ENCODE measurements around the gene FOXO1. TPM values are rescaled to one million over a fixed set of nuclear protein-coding genes. Genes with fewer than 3 reads are reported as not detected.

FOXO1 gene
- total RNA-seq, 1 experiment from 2014 or later = 12.2 TPM

DNA sequence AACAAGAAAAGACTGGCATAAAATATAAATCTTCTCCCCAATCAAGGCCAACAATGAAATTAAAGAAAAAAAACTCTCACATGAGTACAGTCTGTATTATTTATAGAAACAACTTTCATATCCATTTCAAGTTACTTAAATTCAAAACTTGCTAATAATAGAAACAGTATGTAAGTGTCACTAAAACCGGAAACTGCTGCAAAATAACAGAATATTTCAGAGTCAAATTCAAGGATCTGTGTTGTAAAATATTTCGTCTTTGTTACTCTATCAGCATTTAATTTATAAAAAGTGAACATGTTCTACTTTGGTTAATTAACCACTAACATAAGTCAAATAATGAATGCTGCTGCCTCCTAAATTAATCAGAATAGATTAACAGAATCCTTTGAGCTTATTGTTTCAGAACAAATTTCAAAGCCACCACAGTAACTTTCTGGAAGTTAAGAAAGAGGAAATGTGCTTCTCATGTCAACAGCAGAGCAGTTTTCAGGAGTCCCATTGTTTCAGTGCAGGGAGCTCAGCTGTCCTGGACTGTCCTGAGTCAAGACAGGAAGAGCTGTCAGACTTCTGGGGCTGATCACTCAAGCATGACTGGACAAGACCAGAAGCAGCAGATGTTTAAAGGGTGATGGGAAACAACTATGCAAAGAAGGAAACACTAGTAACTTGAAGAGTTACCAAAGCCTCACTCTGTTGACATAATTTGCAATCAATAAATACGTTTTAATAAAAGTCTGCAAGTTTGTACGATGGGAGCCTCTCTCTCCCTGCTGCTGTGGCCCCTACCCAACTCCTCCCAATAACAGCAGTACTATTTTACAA is 76.9 kb downstream of the FOXO1 start:
- Histone ChIP-seq H3K9ac (ENCODE audit: low read length) (no peak overlapping the region), H4K20me1 (ENCODE audit: insufficient read depth) (0 out of 2 replicates have a peak, but pooled peaks cover 3% of the 10 kb centered on the region), H3K36me3 (ENCODE audit: control insufficient read depth in 1 of 2, insufficient read depth in 2 of 2, low read length in 2 of 2) (no peaks in the 10 kb centered on the region), H3K4me2 (ENCODE audit: low read length) (no peak overlapping the region), H3K27me3 (ENCODE audit: insufficient read depth, low read length) (no peaks in the 10 kb centered on the region), H3K9me3 (ENCODE audit: control insufficient read depth in 1 of 2, insufficient read depth in 1 of 2, low read depth in 1 of 2, low read length in 2 of 2) (no peaks in the 10 kb centered on the region), H3K4me3 (replicated peaks in 1 of 2; ENCODE audit: low read depth in 1 of 2, low read length in 2 of 2) (no peak overlapping the region), H3K4me1 (ENCODE audit: control insufficient read depth in 1 of 2, insufficient read depth in 2 of 2, low read length in 2 of 2) (peaks cover 0 to 5% of the 10 kb centered on the region in 2 experiments; a peak in 1 of 4 replicates), H2AFZ (ENCODE audit: low read depth, low read length, poor library complexity, severe bottlenecking) (no peak overlapping the region), H3K79me2 (ENCODE audit: insufficient read depth, low read length) (peaks cover 9% of the 10 kb centered on the region; the same call in 1 of the 2 replicates), H3K27ac (ENCODE audit: low read depth, low read length) (no peak overlapping the region), H3K9me2 (ENCODE audit: insufficient read depth) (no peaks in the 10 kb centered on the region)
- TF ChIP-seq, protein P1, sequence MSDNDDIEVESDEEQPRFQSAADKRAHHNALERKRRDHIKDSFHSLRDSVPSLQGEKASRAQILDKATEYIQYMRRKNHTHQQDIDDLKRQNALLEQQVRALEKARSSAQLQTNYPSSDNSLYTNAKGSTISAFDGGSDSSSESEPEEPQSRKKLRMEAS (IDR thresholded peaks at IDR 0.05) = no peak
- TF ChIP-seq FOSL1 (IDR thresholded peaks at IDR 0.05; ENCODE audit: low read depth) (no peak), ELF1 (IDR thresholded peaks at IDR 0.05; ENCODE audit: borderline replicate concordance, low read depth) (no peak), ZNF274 (IDR thresholded peaks at IDR 0.05; ENCODE audit: low read depth, low read length) (no peak), POLR2AphosphoS5 (IDR thresholded peaks at IDR 0.05; ENCODE audit: low read depth, low read length) (no peak), ATF3 (IDR thresholded peaks at IDR 0.05) (no peak), TCF7L2 (IDR thresholded peaks at IDR 0.05; ENCODE audit: borderline replicate concordance, extremely low read depth, insufficient read depth, insufficient read length) (no peak), JUND (IDR thresholded peaks at IDR 0.05) (no peak), SIN3A (IDR thresholded peaks at IDR 0.05; ENCODE audit: low read depth) (no peak), EZH2phosphoT487 (IDR thresholded peaks at IDR 0.05; ENCODE audit: borderline replicate concordance) (no peak), EGR1 (IDR thresholded peaks at IDR 0.05; ENCODE audit: low read depth) (no peak), CTCF (IDR thresholded peaks at IDR 0.05 in 2 of 3, conservative IDR thresholded peaks at IDR 0.05 in 1 of 3; ENCODE audit: borderline replicate concordance in 1 of 3, insufficient read depth in 1 of 3, low read depth in 2 of 3, low read length in 2 of 3) (no peak), ZFX (IDR thresholded peaks at IDR 0.05) (no peak), YY1 (IDR thresholded peaks at IDR 0.05; ENCODE audit: extremely low read depth, insufficient replicate concordance, low read depth, low read length) (no peak), POLR2A (IDR thresholded peaks at IDR 0.05; ENCODE audit: borderline replicate concordance, extremely low read depth, insufficient read depth, insufficient read length) (no peak), SRF (IDR thresholded peaks at IDR 0.05; ENCODE audit: low read depth) (no peak), RAD21 (IDR thresholded peaks at IDR 0.05; ENCODE audit: low read depth) (no peak)
- TF ChIP-seq, protein P2, sequence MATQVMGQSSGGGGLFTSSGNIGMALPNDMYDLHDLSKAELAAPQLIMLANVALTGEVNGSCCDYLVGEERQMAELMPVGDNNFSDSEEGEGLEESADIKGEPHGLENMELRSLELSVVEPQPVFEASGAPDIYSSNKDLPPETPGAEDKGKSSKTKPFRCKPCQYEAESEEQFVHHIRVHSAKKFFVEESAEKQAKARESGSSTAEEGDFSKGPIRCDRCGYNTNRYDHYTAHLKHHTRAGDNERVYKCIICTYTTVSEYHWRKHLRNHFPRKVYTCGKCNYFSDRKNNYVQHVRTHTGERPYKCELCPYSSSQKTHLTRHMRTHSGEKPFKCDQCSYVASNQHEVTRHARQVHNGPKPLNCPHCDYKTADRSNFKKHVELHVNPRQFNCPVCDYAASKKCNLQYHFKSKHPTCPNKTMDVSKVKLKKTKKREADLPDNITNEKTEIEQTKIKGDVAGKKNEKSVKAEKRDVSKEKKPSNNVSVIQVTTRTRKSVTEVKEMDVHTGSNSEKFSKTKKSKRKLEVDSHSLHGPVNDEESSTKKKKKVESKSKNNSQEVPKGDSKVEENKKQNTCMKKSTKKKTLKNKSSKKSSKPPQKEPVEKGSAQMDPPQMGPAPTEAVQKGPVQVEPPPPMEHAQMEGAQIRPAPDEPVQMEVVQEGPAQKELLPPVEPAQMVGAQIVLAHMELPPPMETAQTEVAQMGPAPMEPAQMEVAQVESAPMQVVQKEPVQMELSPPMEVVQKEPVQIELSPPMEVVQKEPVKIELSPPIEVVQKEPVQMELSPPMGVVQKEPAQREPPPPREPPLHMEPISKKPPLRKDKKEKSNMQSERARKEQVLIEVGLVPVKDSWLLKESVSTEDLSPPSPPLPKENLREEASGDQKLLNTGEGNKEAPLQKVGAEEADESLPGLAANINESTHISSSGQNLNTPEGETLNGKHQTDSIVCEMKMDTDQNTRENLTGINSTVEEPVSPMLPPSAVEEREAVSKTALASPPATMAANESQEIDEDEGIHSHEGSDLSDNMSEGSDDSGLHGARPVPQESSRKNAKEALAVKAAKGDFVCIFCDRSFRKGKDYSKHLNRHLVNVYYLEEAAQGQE (IDR thresholded peaks at IDR 0.05; ENCODE audit: low read depth) = no peak
- TF ChIP-seq, protein P3, sequence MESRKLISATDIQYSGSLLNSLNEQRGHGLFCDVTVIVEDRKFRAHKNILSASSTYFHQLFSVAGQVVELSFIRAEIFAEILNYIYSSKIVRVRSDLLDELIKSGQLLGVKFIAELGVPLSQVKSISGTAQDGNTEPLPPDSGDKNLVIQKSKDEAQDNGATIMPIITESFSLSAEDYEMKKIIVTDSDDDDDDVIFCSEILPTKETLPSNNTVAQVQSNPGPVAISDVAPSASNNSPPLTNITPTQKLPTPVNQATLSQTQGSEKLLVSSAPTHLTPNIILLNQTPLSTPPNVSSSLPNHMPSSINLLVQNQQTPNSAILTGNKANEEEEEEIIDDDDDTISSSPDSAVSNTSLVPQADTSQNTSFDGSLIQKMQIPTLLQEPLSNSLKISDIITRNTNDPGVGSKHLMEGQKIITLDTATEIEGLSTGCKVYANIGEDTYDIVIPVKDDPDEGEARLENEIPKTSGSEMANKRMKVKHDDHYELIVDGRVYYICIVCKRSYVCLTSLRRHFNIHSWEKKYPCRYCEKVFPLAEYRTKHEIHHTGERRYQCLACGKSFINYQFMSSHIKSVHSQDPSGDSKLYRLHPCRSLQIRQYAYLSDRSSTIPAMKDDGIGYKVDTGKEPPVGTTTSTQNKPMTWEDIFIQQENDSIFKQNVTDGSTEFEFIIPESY (IDR thresholded peaks at IDR 0.05; ENCODE audit: extremely low read depth, insufficient replicate concordance, low read length) = no peak
- POLR2A ChIA-PET = no interaction called here
- intact Hi-C loops (cut with micrococcal nuclease) = no loop called here
- DNase-seq (ENCODE audit: low read depth, low spot score) = no peak
- no peak for ATAC-seq
- RAD21 ChIA-PET (ENCODE audit: low non-redundant PET in 1 of 2, low total read pairs in 2 of 2, uncharacterized antibody in 2 of 2, unreplicated experiment in 2 of 2) = no interaction called here
- no TSS peak for BruUV-seq (replicated peaks)
- CTCF ChIA-PET = no interaction called here

All from HCT116 (cell line).